GM12891 (cell line): ENCODE measurements around the gene NEGR1.

Source experiments
- POLR2A ChIP-seq: IDR thresholded peaks from 2 replicates; pipeline ENCODE4 v1.6.1; 2011; ENCODE audit warnings: low read depth, low read length, control low read depth
- POLR2AphosphoS5 ChIP-seq: IDR thresholded peaks from 2 replicates; pipeline ENCODE4 v1.6.1; 2011; ENCODE audit warnings: low read depth, low read length, control low read depth
- SPI1 ChIP-seq: IDR thresholded peaks from 2 replicates; pipeline ENCODE4 v1.6.1; 2011; ENCODE audit warnings: low read depth, low read length, control low read depth
- TAF1 ChIP-seq: IDR thresholded peaks from 2 replicates; pipeline ENCODE4 v1.6.1; 2011; ENCODE audit warnings: low read depth, low read length, control low read depth

- TF ChIP-seq POLR2A, result no peak
- TF ChIP-seq TAF1, result no peak
- no peak for TF ChIP-seq POLR2AphosphoS5
- no peak for TF ChIP-seq SPI1
Measured at GRCh38 chr1:71350805-71351204, 931.5 kb downstream of the NEGR1 start.
